H1 (cell line): Measurements from ENCODE around the gene FLRT1. TPM values are rescaled to one million over a fixed set of nuclear protein-coding genes. Genes with fewer than 3 reads are reported as not detected.

ENCODE experiments used
- SIRT6 ChIP-seq: IDR thresholded peaks from one replicate; pipeline ENCODE4 v1.7.1; 2012; ENCODE audit warnings: low read length, inconsistent platforms
- SP2 ChIP-seq: IDR thresholded peaks from 2 replicates; pipeline ENCODE4 v1.6.1; 2012; ENCODE audit warnings: mild to moderate bottlenecking, low read length, inconsistent platforms
- TCF12 ChIP-seq: IDR thresholded peaks from 2 replicates; pipeline ENCODE4 v1.6.1; 2011; ENCODE audit warnings: low read depth, mild to moderate bottlenecking, low read length
- polyA plus RNA-seq, 7 experiments: library from polyadenylated mRNA; depleted of rRNA in 3 of 7; stranded (reverse) in 5 of 7; unstranded in 2 of 7; fragments of >200 nt in 5 of 7; fragments of 200-250 nt in 2 of 7; gene quantifications; 1 replicate in 5 of 7; 2 replicates in 1 of 7; 4 replicates in 1 of 7; pipeline versions ENCODE4 v1.2.1 to v1.2.3, GENCODE V29; 2011 to 2013; ENCODE audit warnings: missing spikeins in 2 of 7, mixed read lengths in 2 of 7
- total RNA-seq: library from RNA; stranded (reverse); fragmentation: NEBNext Ultra II Directional; extraction: Animal tissue kit (Norgen Biotek cat#: 25700); gene quantifications from 2 replicates; pipeline ENCODE4 v1.2.1, GENCODE V29; 2021

The FLRT1 gene
- total and polyA plus RNA-seq, 2 of the 8 experiments (the other 6 are each of a cell fraction or from before 2014, with no cell fraction given) = 0.14 to 0.28 TPM

- TF ChIP-seq SP2 = no peak
- no peak for TF ChIP-seq SIRT6
- TF ChIP-seq TCF12 = no peak
These were observed at the start of gene FLRT1 (continued) for GRCh38 chr11:64035576-64035975.
